ENCODE data around the gene ARPC5L.
A peak's percentile ranks its signal among the peaks of the same experiment; 100 is the strongest.

Gene ARPC5L

GRCh38 chr9:124869986-124870560 lies 8.1 kb downstream of the ARPC5L start:
- peak; percentile 72 for ATAC-seq

GRCh38 chr9:124870723-124871122 lies 8.8 kb downstream of the ARPC5L start:
- Mint-ChIP-seq H3K9me3 (no peaks in the 10 kb centered on the region), H3K4me3 (peak overlapping the region; percentile 97), H3K36me3 (ENCODE audit: low read depth) (peaks cover 61% of the 10 kb centered on the region), H3K4me1 (peaks cover 58% of the 10 kb centered on the region), H3K27me3 (no peaks in the 10 kb centered on the region), H3K27ac (peak overlapping the region; percentile 98)
- no peak for ATAC-seq
- DNase-seq = peak; percentile 17

More at GRCh38 chr9:124869986-124870560, 8.1 kb downstream of the ARPC5L start:
- Mint-ChIP-seq H3K27ac (peak overlapping the region; percentile 98), H3K4me1 (peaks cover 58% of the 10 kb centered on the region), H3K4me3 (peak overlapping the region; percentile 97), H3K27me3 (no peaks in the 10 kb centered on the region), H3K9me3 (no peaks in the 10 kb centered on the region), H3K36me3 (ENCODE audit: low read depth) (peaks cover 57% of the 10 kb centered on the region)
- DNase-seq = peak; percentile 87

- no peaks in the 10 kb centered on the region for H3K9me3 Mint-ChIP-seq
Observed at GRCh38 chr9:124871156-124871561, 9.2 kb downstream of the ARPC5L start.

GRCh38 chr9:124873664-124874063 lies 11.7 kb downstream of the ARPC5L start:
- peak overlapping the region; percentile 38 for H3K4me3 Mint-ChIP-seq
- H3K36me3 Mint-ChIP-seq (ENCODE audit: low read depth) = peaks cover 66% of the 10 kb centered on the region
- H3K27ac Mint-ChIP-seq = peak overlapping the region; percentile 98
- no peaks in the 10 kb centered on the region for H3K27me3 Mint-ChIP-seq
- ATAC-seq (no peak), DNase-seq (peak; percentile 14)
- no peaks in the 10 kb centered on the region for H3K9me3 Mint-ChIP-seq
- peaks cover 48% of the 10 kb centered on the region for H3K4me1 Mint-ChIP-seq

More at GRCh38 chr9:124871156-124871561, 9.2 kb downstream of the ARPC5L start:
- Mint-ChIP-seq H3K4me3 (peak overlapping the region; percentile 97), H3K4me1 (peaks cover 58% of the 10 kb centered on the region), H3K27me3 (no peaks in the 10 kb centered on the region), H3K27ac (peak overlapping the region; percentile 98), H3K36me3 (ENCODE audit: low read depth) (peaks cover 64% of the 10 kb centered on the region)
- ATAC-seq (no peak), DNase-seq (no peak)

DNA sequence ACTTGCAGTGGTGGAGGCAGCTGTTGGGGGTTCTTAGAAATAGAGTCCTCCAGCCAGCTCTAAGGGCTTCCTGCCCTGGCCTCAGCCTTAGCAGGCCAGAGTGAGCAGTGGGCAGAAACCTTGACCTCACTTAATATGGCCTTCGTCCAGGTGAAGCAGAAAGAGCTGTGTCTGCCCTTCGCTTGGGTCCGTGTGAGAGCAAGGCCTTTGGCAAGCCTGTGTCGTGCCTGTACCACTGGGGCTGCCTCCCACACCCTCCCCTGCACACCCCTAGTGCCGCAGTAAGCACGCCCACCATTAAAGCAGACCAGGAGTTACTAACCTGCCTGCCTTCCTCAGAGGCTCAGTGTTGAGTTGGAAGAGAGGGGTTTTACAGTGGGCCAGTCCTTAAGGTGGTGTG lies 13.6 kb downstream of the ARPC5L start:
- Mint-ChIP-seq H3K36me3 (ENCODE audit: low read depth) (peaks cover 69% of the 10 kb centered on the region), H3K27ac (no peak overlapping the region), H3K9me3 (no peaks in the 10 kb centered on the region), H3K4me3 (no peak overlapping the region), H3K4me1 (peaks cover 42% of the 10 kb centered on the region), H3K27me3 (no peaks in the 10 kb centered on the region)
- ATAC-seq = no peak
- no peak for DNase-seq

DNA sequence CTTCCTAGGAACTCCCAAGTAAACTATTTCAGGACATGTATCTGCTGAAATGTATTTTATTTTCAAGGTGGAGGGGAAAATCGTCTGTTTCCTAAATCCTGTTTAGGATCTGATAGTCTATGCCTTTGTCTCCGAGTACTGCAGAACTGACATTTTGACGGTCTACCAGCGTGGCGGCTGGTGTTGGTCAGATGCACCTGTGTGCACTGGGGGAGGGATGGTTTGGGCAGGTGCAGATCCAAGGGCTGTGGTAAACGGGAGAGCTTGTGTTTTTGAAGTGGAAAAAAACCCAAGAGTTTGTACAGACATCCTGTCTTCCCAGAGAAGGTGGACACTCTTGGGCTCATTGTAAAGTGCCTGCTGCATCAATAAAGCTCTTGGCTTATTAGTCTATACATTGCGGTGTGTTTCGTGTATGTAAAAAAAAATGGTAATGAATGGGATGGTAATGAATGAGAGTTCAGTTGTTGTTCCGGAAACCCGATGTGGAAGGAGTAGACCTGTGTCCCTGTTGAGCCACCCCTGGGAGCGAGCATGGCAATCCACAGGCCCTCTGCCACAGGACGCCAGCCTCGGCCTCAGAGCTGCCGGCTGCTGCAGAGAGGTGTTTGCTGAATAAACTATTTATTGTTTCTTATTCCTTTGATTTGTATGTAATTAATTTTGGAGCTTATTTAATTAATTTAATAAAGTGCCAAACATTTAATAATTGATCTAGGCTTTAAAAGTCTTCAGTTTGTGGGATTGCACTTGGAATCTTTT lies 15.3 kb downstream of the ARPC5L start:
- H3K27ac Mint-ChIP-seq = no peak overlapping the region
- H3K9me3 Mint-ChIP-seq = no peaks in the 10 kb centered on the region
- H3K27me3 Mint-ChIP-seq = no peaks in the 10 kb centered on the region
- H3K4me3 Mint-ChIP-seq = no peak overlapping the region
- peaks cover 25% of the 10 kb centered on the region for H3K4me1 Mint-ChIP-seq
- no peak for ATAC-seq
- H3K36me3 Mint-ChIP-seq (ENCODE audit: low read depth) = peaks cover 52% of the 10 kb centered on the region
- DNase-seq = no peak

DNA sequence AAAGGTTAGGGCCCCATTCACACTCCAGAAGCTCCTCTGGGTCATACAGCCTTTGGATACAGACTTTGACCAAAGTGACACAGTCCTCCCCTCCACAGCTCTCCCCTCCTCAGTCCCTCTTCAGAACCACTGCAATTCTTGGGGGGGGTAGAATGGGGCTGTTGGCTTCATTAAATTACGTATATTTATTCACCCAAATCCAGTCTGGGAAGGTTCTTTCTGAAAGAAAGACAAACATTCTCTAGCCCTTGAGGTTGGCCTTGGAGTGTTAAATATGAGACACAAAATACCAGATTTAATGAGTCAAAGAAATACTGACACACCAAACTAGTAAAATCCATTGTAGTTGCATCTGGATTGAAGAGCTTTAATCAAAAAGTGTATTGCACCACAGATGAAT lies 16.1 kb downstream of the ARPC5L start:
- ATAC-seq (no peak), DNase-seq (no peak)
- H3K4me1 Mint-ChIP-seq = peaks cover 17% of the 10 kb centered on the region
- H3K4me3 Mint-ChIP-seq = no peak overlapping the region
- H3K27me3 Mint-ChIP-seq = no peaks in the 10 kb centered on the region
- H3K36me3 Mint-ChIP-seq (ENCODE audit: low read depth) = peaks cover 47% of the 10 kb centered on the region
- no peaks in the 10 kb centered on the region for H3K9me3 Mint-ChIP-seq
- no peak overlapping the region for H3K27ac Mint-ChIP-seq

DNA sequence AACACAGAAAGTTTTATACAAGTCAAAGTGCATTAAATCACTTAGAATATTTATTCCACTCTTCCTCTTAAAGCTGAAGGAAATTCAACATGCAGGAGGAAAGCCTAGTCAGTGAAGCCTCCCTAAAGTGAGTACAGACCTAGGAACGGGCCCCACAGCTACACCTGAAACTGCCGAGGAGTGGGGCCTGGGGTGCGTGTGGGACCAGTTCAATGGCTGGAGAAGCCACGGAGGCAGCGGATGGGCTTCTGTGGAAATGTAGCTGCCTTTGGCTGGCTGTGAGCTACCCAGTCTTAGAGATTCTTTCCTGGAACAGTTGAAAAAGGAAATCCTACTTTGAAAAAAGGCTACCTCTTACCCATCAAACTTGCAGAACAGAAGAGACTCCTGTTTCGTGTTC lies 16.6 kb downstream of the ARPC5L start:
- peaks cover 42% of the 10 kb centered on the region for H3K36me3 Mint-ChIP-seq (ENCODE audit: low read depth)
- H3K4me1 Mint-ChIP-seq = peaks cover 12% of the 10 kb centered on the region
- no peaks in the 10 kb centered on the region for H3K27me3 Mint-ChIP-seq
- no peaks in the 10 kb centered on the region for H3K9me3 Mint-ChIP-seq
- no peak overlapping the region for H3K27ac Mint-ChIP-seq
- H3K4me3 Mint-ChIP-seq = no peak overlapping the region
- DNase-seq = no peak
- ATAC-seq = no peak

DNA sequence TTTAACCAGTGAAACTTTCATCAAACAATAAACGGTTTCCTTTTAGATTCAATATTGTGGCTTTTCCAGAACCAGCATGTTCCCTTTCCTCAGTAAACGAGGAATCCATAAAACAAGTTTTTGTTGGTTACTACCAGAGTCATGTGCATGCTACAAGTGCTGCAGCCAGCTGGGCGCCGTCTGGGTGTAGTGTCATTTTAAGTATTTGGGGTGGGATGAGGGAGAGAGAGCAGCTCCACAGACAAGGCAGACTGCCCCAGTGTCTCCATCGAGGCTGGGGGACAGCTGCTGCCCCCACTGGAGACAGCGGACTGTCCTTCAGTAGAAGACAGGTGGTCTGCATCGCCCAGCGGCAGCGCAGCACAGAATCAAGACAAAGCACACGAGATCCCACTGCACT lies 17.3 kb downstream of the ARPC5L start:
- DNase-seq = no peak
- H3K27ac Mint-ChIP-seq = no peak overlapping the region
- peaks cover 37% of the 10 kb centered on the region for H3K36me3 Mint-ChIP-seq (ENCODE audit: low read depth)

GRCh38 chr9:124880501-124880900 lies 18.6 kb downstream of the ARPC5L start:
- no peaks in the 10 kb centered on the region for H3K9me3 Mint-ChIP-seq
- no peak overlapping the region for H3K4me3 Mint-ChIP-seq
- no peak for DNase-seq
- peaks cover 3% of the 10 kb centered on the region for H3K4me1 Mint-ChIP-seq
- H3K27ac Mint-ChIP-seq = no peak overlapping the region
- no peaks in the 10 kb centered on the region for H3K27me3 Mint-ChIP-seq
- ATAC-seq = no peak
- peaks cover 35% of the 10 kb centered on the region for H3K36me3 Mint-ChIP-seq (ENCODE audit: low read depth)

More for the DNA sequence above, 17.3 kb downstream of the ARPC5L start:
- Mint-ChIP-seq H3K4me3 (no peak overlapping the region), H3K27me3 (no peaks in the 10 kb centered on the region), H3K4me1 (peaks cover 5% of the 10 kb centered on the region), H3K9me3 (no peaks in the 10 kb centered on the region)
- no peak for ATAC-seq

DNA sequence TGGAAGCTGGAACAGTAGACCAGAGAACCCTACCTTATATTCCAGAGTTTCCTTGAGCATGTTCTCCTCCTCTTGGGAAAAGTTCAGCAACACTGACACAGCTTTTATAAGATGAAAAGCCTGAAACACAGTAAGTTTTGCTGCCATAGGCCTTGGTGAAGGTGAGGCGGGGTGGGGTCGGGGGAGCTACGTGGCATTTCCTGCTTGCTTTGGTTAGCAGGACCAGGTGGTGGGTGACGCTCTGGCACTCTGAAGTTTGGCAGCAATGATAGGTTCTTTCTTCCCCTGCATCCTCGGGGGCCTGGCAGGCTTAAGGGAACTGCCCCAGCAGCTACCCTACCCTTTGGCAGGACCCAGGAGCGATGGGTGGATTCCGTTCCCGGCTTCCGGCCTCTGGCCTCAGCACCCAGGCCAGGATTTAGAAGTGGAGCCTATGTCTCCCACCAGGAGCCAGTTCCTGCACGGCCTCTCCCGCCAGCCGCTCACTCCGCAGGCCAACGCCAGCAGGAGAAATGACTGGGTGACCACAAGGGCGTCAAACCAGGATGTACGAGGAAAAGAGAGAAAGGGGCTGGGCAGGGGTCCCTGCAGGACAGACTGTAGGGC lies 19.3 kb downstream of the ARPC5L start:
- ATAC-seq (no peak), DNase-seq (no peak)
- no peaks in the 10 kb centered on the region for H3K27me3 Mint-ChIP-seq
- H3K4me3 Mint-ChIP-seq = no peak overlapping the region
- no peaks in the 10 kb centered on the region for H3K9me3 Mint-ChIP-seq
- H3K4me1 Mint-ChIP-seq = peaks cover 3% of the 10 kb centered on the region
- peaks cover 38% of the 10 kb centered on the region for H3K36me3 Mint-ChIP-seq (ENCODE audit: low read depth)
- H3K27ac Mint-ChIP-seq = no peak overlapping the region

DNA sequence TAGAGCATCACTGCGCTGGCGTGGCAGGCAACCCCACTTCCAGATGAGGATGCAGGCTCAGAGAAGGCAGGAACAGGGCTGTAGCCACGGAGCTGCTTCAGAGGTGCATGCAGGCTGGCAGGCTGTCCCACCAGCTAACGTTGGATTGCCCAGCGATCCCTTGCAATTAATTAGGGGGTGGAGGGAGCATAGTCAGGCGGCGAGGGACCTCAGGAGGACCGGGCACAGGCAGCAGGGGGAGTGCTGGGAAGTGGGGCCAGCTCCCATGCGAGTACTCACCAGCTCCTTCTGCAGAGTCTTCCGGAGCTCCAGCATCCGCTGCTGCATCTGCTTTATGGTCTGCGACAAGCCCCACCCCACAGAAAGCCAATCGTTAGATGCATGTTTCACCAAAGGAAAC lies 20.3 kb downstream of the ARPC5L start:
- no peak overlapping the region for H3K4me3 Mint-ChIP-seq
- peaks cover 40% of the 10 kb centered on the region for H3K36me3 Mint-ChIP-seq (ENCODE audit: low read depth)
- H3K27me3 Mint-ChIP-seq = no peaks in the 10 kb centered on the region
- no peaks in the 10 kb centered on the region for H3K9me3 Mint-ChIP-seq
- no peaks in the 10 kb centered on the region for H3K4me1 Mint-ChIP-seq
- DNase-seq = no peak
- no peak for ATAC-seq
- no peak overlapping the region for H3K27ac Mint-ChIP-seq

GRCh38 chr9:124884376-124884775 lies 22.4 kb downstream of the ARPC5L start:
- Mint-ChIP-seq H3K36me3 (ENCODE audit: low read depth) (peaks cover 37% of the 10 kb centered on the region), H3K27ac (no peak overlapping the region), H3K4me3 (no peak overlapping the region), H3K4me1 (no peaks in the 10 kb centered on the region), H3K27me3 (no peaks in the 10 kb centered on the region), H3K9me3 (no peaks in the 10 kb centered on the region)
- no peak for ATAC-seq
- DNase-seq = no peak

GRCh38 chr9:124885551-124885950 lies 23.6 kb downstream of the ARPC5L start:
- H3K36me3 Mint-ChIP-seq (ENCODE audit: low read depth) = peaks cover 40% of the 10 kb centered on the region

DNA sequence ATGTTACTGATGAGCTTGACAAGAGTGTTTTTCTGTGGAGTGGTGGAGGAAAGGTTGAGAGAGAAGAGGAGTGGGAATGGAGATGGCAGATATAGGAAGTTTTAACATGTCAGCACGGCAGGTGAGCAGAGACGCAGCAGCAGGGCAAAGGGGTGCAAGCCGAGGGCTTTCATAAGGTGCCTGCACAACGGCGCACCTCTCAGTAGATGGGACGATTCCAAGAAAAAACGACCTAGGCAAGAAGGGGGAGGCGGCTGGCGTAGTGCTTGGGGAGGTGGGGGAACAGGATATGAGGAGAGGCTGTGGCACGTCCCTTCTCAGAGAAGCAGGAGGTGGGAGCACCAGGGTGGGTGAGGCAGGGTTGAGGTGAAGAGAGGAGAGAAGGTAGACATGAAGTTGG lies 24.5 kb downstream of the ARPC5L start:
- Mint-ChIP-seq H3K36me3 (ENCODE audit: low read depth) (peaks cover 47% of the 10 kb centered on the region), H3K4me1 (no peaks in the 10 kb centered on the region), H3K27ac (no peak overlapping the region), H3K4me3 (no peak overlapping the region), H3K9me3 (no peaks in the 10 kb centered on the region), H3K27me3 (no peaks in the 10 kb centered on the region)
- DNase-seq (no peak), ATAC-seq (no peak)

More at GRCh38 chr9:124885551-124885950, 23.6 kb downstream of the ARPC5L start:
- Mint-ChIP-seq H3K9me3 (no peaks in the 10 kb centered on the region), H3K27me3 (no peaks in the 10 kb centered on the region), H3K27ac (no peak overlapping the region), H3K4me3 (no peak overlapping the region), H3K4me1 (no peaks in the 10 kb centered on the region)
- no peak for ATAC-seq
- DNase-seq = no peak

Measured in activated naive CD8-positive, alpha-beta T cell treated with anti-CD3 and anti-CD28 coated beads, Interleukin-2, amount 50 U/mL, for 24 hours (primary cell).